Body of pancreas (tissue), 4 donors: ENCODE data around the gene SLC1A5.

Experiments used
- CTCF ChIP-seq, 7 experiments: fragments of 450-650 bp in 4 of 7; fragments of 200-600 bp in 3 of 7; sonication (generic) in 3 of 7; IDR thresholded peaks; one replicate each; pipeline ENCODE4 v1.5.1; 2016 to 2019; ENCODE audit warnings: antibody characterized with exemption in 7 of 7
- POLR2A ChIP-seq, 3 donors: fragments of 450-650 bp; IDR thresholded peaks; one replicate each; pipeline ENCODE4 v1.6.1; 2016; ENCODE audit warnings: antibody characterized with exemption in 3 of 3, mild to moderate bottlenecking in 2 of 3

GRCh38 chr19:46732966-46733689 is 55.3 kb downstream of the SLC1A5 start:
- TF ChIP-seq CTCF (IDR thresholded peaks at IDR 0.05) (no peak), POLR2A (IDR thresholded peaks at IDR 0.05) (no peak)
